Brain microvascular endothelial cell (primary cell): ENCODE measurements around the gene MRNIP.

Experiments used
- DNase-seq: peaks from one replicate; pipeline ENCODE4 v3.0.0-alpha.2; 2020
- H3K27ac ChIP-seq: fragments of 250-450 bp; sonication (Bioruptor Pico); 2 replicates; pipeline ENCODE4 v1.5.1; 2020; ENCODE audit warnings: mild to moderate bottlenecking, moderate library complexity
- H3K27me3 ChIP-seq: fragments of 250-450 bp; sonication (Bioruptor Pico); replicated peaks from 2 replicates; pipeline ENCODE4 v1.5.1; 2020; ENCODE audit warnings: mild to moderate bottlenecking
- H3K36me3 ChIP-seq: fragments of 250-450 bp; sonication (Bioruptor Pico); replicated peaks from 2 replicates; pipeline ENCODE4 v1.5.1; 2020; ENCODE audit warnings: mild to moderate bottlenecking
- H3K4me3 ChIP-seq: 2 replicates; pipeline ENCODE4 v1.5.1; 2011; ENCODE audit warnings: low read depth, mild to moderate bottlenecking, control low read depth, low read length, moderate library complexity
- in situ Hi-C: cut with HindIII; loops from 2 replicates; pipeline ENCODE4 v1.10.0; 2017; ENCODE audit warnings: low sequenced_read_pairs, low pct_ligation_motif_present
- TF ChIP-seq, protein P1 (sequence below): IDR thresholded peaks from 2 replicates; pipeline ENCODE4 v1.5.1; 2011; ENCODE audit warnings: low read depth, mild to moderate bottlenecking, moderate library complexity, low read length, control low read depth, inconsistent platforms; ENCODE audit errors: missing control alignments

The MRNIP gene

DNA sequence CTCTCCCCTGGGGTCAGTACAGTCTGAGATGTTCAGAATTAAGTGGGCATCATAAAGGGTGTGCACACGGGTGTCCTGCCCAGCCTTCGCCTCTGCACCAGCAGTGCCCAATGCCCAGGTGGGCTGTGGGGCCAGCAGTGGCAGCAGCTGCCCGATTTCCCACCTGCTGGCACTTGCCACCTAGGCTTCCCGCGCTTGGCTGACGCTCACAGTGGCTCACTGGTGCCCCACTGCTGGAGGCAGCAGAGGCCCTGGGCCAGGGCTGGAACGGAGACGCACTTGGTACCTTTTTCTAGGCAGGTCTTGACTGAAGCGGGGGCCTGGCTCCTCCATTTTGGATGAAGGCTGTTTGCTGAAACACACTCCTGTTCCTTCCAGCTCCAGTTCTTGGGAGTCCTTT lies 17.0 kb downstream of the MRNIP start:
- in situ Hi-C loops, result no loop called here
- no peak overlapping the region for H3K27ac ChIP-seq
- TF ChIP-seq, protein P1, sequence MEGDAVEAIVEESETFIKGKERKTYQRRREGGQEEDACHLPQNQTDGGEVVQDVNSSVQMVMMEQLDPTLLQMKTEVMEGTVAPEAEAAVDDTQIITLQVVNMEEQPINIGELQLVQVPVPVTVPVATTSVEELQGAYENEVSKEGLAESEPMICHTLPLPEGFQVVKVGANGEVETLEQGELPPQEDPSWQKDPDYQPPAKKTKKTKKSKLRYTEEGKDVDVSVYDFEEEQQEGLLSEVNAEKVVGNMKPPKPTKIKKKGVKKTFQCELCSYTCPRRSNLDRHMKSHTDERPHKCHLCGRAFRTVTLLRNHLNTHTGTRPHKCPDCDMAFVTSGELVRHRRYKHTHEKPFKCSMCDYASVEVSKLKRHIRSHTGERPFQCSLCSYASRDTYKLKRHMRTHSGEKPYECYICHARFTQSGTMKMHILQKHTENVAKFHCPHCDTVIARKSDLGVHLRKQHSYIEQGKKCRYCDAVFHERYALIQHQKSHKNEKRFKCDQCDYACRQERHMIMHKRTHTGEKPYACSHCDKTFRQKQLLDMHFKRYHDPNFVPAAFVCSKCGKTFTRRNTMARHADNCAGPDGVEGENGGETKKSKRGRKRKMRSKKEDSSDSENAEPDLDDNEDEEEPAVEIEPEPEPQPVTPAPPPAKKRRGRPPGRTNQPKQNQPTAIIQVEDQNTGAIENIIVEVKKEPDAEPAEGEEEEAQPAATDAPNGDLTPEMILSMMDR, result no peak
- no peaks in the 10 kb centered on the region for H3K27me3 ChIP-seq
- peaks cover 24% of the 10 kb centered on the region for H3K36me3 ChIP-seq
- DNase-seq, result no peak
- no peak overlapping the region for H3K4me3 ChIP-seq

DNA sequence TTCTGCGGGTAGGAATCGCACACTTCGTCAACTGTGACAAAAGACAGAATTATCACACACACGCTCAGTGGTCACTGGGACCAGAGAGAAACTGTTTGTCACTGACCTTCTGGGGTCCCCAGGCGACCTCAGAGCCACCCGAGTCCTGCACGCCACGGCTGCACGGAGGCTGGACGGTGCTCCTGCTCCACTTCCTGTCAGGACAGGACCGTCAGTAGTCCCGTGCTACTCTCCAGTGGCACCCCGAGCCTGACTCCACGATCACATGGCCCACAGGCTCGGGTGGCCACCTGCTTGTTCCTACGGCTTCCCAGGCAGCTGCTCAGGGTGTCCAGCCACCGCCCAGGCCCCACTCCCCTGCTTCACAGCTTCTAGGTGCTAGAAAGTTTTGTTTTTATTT lies 17.9 kb downstream of the MRNIP start:
- TF ChIP-seq, protein P1, result no peak
- in situ Hi-C loops, result no loop called here
- no peak for DNase-seq
- Histone ChIP-seq H3K36me3 (peaks cover 31% of the 10 kb centered on the region), H3K27me3 (no peaks in the 10 kb centered on the region), H3K27ac (no peak overlapping the region), H3K4me3 (no peak overlapping the region)

DNA sequence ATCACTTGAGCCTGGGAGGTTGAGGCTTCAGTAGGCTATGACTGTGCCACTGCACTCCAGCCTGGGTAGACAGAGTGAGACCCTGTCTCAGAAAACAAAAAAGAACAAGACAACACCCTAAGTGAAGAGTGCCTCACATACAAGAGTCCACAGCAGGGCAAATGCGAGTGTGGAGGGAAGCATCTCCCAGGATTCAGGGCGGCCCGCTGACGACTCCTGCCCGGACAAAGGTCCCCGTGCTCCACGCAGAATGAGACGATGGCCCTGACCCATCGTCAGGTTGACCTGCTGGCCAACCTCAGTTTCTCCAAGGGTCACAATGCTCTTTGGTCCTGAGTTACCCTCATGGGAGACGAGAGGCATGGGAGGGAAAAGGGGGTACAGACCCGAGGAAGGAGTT lies 18.3 kb downstream of the MRNIP start:
- DNase-seq, result no peak
- Histone ChIP-seq H3K4me3 (no peak overlapping the region), H3K36me3 (peaks cover 33% of the 10 kb centered on the region), H3K27me3 (no peaks in the 10 kb centered on the region), H3K27ac (no peak overlapping the region)
- TF ChIP-seq, protein P1, result no peak
- in situ Hi-C loops, result no loop called here

DNA sequence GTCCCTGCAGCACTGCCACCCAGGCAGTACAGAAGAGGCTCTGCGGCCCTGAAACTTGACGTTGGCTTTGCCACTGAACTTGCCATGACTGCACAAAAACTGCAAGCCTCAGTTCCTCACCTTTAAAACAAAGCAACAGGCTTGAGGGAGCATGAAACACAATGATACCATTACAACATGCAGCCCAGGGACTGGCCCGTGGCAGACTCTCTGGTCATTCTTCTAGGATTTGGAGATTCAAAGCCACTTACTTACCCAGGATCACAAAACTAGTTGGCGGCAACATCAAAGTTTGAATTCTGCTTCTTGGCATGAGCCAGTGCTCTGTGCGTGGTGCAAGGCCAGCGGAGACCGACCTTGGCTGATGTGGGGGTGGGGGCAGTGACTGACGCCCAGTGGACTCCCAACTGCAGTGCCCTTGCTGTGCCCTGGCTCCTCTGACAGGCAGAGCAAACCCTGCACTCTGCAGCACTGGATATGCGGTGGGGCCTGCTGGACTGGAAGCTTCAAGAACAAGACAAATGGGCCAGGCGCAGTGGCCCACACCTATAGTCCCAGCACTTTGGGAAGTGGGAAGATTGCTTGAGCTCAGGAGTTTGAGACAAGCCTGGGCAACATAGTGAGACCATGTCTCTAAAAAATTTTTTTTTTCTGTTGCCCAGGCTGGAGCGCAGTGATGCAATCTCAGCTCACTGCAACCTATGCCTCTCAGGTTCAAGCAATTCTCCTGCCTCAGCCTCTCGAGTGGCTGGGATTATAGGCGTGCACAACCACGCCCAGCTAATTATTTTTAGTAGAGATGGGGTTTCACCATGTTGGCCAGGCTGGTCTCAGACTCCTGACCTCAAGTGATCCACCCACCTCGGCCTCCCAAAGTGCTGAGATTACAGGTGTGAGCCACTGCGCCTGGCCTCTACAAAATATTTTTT lies 19.0 kb downstream of the MRNIP start:
- TF ChIP-seq, protein P1, result no peak
- no peaks in the 10 kb centered on the region for H3K27me3 ChIP-seq
- peaks cover 37% of the 10 kb centered on the region for H3K36me3 ChIP-seq
- no peak overlapping the region for H3K4me3 ChIP-seq
- no peak for DNase-seq
- in situ Hi-C loops, result no loop called here
- no peak overlapping the region for H3K27ac ChIP-seq

DNA sequence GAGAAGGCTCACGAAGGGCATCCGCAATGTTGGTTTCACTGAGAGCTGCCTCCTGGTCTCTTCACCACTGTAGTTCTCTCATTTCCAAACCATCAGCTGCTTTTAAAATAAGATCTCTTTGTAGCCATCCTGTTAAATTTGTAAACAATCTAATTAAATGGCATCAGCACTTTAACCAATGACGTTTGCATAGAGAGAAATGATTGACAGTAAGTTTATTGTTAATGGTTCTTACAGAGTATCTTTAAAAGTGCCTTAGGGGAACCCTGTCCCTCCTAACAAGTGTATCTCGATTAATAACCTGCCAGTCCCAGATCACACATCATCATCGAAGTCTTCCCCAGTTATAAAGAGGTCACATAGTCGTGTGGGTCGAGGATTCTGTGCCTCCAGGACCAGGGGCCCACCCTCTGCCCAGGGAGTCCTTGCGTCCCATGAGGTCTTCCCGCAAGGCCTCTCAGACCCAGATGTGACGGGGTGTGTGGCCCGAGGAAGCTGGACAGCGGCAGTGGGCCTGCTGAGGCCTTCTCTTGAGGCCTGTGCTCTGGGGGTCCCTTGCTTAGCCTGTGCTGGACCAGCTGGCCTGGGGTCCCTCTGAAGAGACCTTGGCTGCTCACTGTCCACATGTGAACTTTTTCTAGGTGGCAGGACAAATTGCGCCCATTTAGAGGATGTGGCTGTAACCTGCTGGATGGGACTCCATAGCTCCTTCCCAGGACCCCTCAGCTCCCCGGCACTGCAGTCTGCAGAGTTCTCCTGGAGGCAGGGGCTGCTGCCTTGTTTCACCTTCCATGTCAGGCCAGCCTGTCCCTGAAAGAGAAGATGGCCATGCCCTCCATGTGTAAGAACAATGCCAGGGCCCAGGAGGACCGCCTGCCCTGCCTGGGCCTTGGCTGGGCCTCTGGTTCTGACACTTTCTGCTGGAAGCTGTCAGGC lies 21.3 kb downstream of the MRNIP start:
- Histone ChIP-seq H3K27ac (no peak overlapping the region), H3K36me3 (peaks cover 57% of the 10 kb centered on the region), H3K27me3 (no peaks in the 10 kb centered on the region), H3K4me3 (no peak overlapping the region)
- TF ChIP-seq, protein P1, result no peak
- in situ Hi-C loops, result no loop called here
- no peak for DNase-seq
